HepG2 (cell line): Measurements from ENCODE around the gene ITIH1. TPM values are rescaled to one million over a fixed set of nuclear protein-coding genes. Genes with fewer than 3 reads are reported as not detected.

ENCODE experiments used
- DZIP1 ChIP-seq: sonication (generic); formaldehyde crosslinking; IDR thresholded peaks from 2 replicates; pipeline ENCODE4 v1.5.0; 2020; ENCODE audit warnings: mild to moderate bottlenecking, missing genetic modification reagents
- FOXO1 ChIP-seq: sonication (generic); formaldehyde crosslinking; IDR thresholded peaks from 2 replicates; pipeline ENCODE4 v1.4.0; 2020; ENCODE audit warnings: missing genetic modification reagents
- HMGA1 ChIP-seq: sonication (generic); formaldehyde crosslinking; conservative IDR thresholded peaks from 2 replicates; pipeline ENCODE4 v1.4.0; 2020; ENCODE audit warnings: missing genetic modification reagents
- HNRNPUL1 ChIP-seq: fragments of 200-400 bp; formaldehyde crosslinking; IDR thresholded peaks from 2 replicates; pipeline ENCODE4 v1.6.1; 2017; ENCODE audit warnings: low read depth, mild to moderate bottlenecking, low read length, moderate library complexity
- HOXA3 ChIP-seq: sonication (generic); formaldehyde crosslinking; IDR thresholded peaks from 2 replicates; pipeline ENCODE4 v1.5.0; 2020; ENCODE audit warnings: missing genetic modification reagents
- KLF9 ChIP-seq: IDR thresholded peaks from 2 replicates; pipeline ENCODE4 v1.6.1; 2016; ENCODE audit warnings: low read depth
- MTF1 ChIP-seq: sonication (generic); formaldehyde crosslinking; IDR thresholded peaks from 2 replicates; pipeline ENCODE4 v1.5.0; 2020; ENCODE audit warnings: missing genetic modification reagents
- MXI1 ChIP-seq: IDR thresholded peaks from 3 replicates; pipeline ENCODE4 v1.6.1; 2012; ENCODE audit warnings: low read depth, low read length, inconsistent platforms, borderline replicate concordance
- POLR2AphosphoS5 ChIP-seq: IDR thresholded peaks from 2 replicates; pipeline ENCODE4 v1.6.1; 2012; ENCODE audit warnings: low read depth, low read length
- REPIN1 ChIP-seq: sonication (generic); formaldehyde crosslinking; IDR thresholded peaks from 2 replicates; pipeline ENCODE4 v1.8.0; 2022; ENCODE audit warnings: missing genetic modification reagents, low read depth, mild to moderate bottlenecking, borderline replicate concordance
- REST ChIP-seq, 2 experiments: IDR thresholded peaks; 2 replicates each; pipeline ENCODE4 v1.6.1; 2011 to 2012; ENCODE audit warnings: low read length in 2 of 2, borderline replicate concordance in 1 of 2, low read depth in 1 of 2, mild to moderate bottlenecking in 1 of 2, moderate library complexity in 1 of 2
- SETDB1 ChIP-seq: sonication (generic); formaldehyde crosslinking; IDR thresholded peaks from 2 replicates; pipeline ENCODE4 v1.5.1; 2020; ENCODE audit warnings: missing genetic modification reagents, mild to moderate bottlenecking, borderline replicate concordance
- SMYD3 ChIP-seq: sonication (generic); formaldehyde crosslinking; IDR thresholded peaks from 2 replicates; pipeline ENCODE4 v1.8.1; 2023; ENCODE audit warnings: mild to moderate bottlenecking, missing genetic modification reagents
- TEF ChIP-seq: sonication (generic); formaldehyde crosslinking; IDR thresholded peaks from 2 replicates; pipeline ENCODE4 v1.5.0; 2020; ENCODE audit warnings: missing genetic modification reagents
- UBTF ChIP-seq: sonication (generic); formaldehyde crosslinking; IDR thresholded peaks from 2 replicates; pipeline ENCODE4 v1.4.0; 2020; ENCODE audit warnings: mild to moderate bottlenecking, missing genetic modification reagents
- ZNF138 ChIP-seq: sonication (generic); formaldehyde crosslinking; IDR thresholded peaks from 2 replicates; pipeline ENCODE4 v1.5.0; 2020; ENCODE audit warnings: mild to moderate bottlenecking, low read depth, missing genetic modification reagents
- ZNF512B ChIP-seq: sonication (generic); formaldehyde crosslinking; IDR thresholded peaks from 2 replicates; pipeline ENCODE4 v1.5.1; 2020; ENCODE audit warnings: missing genetic modification reagents, mild to moderate bottlenecking, borderline replicate concordance
- polyA plus RNA-seq, 8 experiments: library from polyadenylated mRNA; depleted of rRNA in 3 of 8; stranded (reverse) in 7 of 8; unstranded in 1 of 8; fragments of >200 nt; fragmentation: Illumina TruSeq in 4 of 8; extraction: Trizol in 4 of 8; gene quantifications; 2 replicates each; pipeline versions ENCODE4 v1.2.1 to v1.2.3, GENCODE V29; 2011 to 2016; ENCODE audit warnings: low read depth in 4 of 8, missing spikeins in 1 of 8, mixed read lengths in 1 of 8; ENCODE audit not compliant: insufficient read depth in 1 of 8
- total RNA-seq, 5 experiments: library from RNA; depleted of rRNA; stranded (reverse); fragments of >200 nt; fragmentation: Illumina TruSeq; extraction: Trizol; gene quantifications; 2 replicates each; pipeline ENCODE4 v1.2.3, GENCODE V29; 2016; ENCODE audit warnings: low read depth in 1 of 5

ITIH1 gene
- total and polyA plus RNA-seq, 2 of the 13 experiments (the other 11 are each of a cell fraction or from before 2014, with no cell fraction given) = 12.3 to 19.6 TPM

GRCh38 chr3:52795298-52795900 is 18.0 kb downstream of the ITIH1 start (continued):
- no peak for TF ChIP-seq ZNF512B (CRISPR knock-in tag)
- 0 out of 2 replicates have a peak, but pooled peaks have one; percentile 20 for TF ChIP-seq HOXA3 (CRISPR knock-in tag)
- no peak for TF ChIP-seq DZIP1
- TF ChIP-seq REST (IDR thresholded peaks at IDR 0.05; ENCODE audit: borderline replicate concordance in 1 of 2, low read depth in 1 of 2, low read length in 2 of 2) = peak in 1 of 2 experiments; percentile 52; a peak in 1 of 4 replicates
- TF ChIP-seq SMYD3 (CRISPR knock-in tag) = peak; percentile 10; the same call in 1 of the 2 replicates
- peak; percentile 44; the same call in 1 of the 3 replicates for TF ChIP-seq MXI1
- no peak for TF ChIP-seq MTF1
- no peak; the same call in 1 of the 2 replicates for TF ChIP-seq UBTF (CRISPR knock-in tag)
- TF ChIP-seq REPIN1 (CRISPR knock-in tag) = no peak; the same call in 1 of the 2 replicates
- TF ChIP-seq HMGA1 (CRISPR knock-in tag) = no peak
- peak; percentile 53 for TF ChIP-seq POLR2AphosphoS5
- no peak for TF ChIP-seq ZNF138
- peak; percentile 55; the same call in 1 of the 2 replicates for TF ChIP-seq KLF9 (CRISPR knock-in tag)
- TF ChIP-seq FOXO1 (CRISPR knock-in tag) = peak; percentile 91
- no peak for TF ChIP-seq SETDB1 (CRISPR knock-in tag)
- no peak for TF ChIP-seq TEF
- TF ChIP-seq HNRNPUL1 = no peak
